ENCODE results near the gene GK. TPM values are rescaled to one million over a fixed set of nuclear protein-coding genes. Genes with fewer than 3 reads are reported as not detected.

GK gene
- total and polyA plus RNA-seq, 8 donors = 7.1 to 65.9 (median 9.8) TPM

DNA sequence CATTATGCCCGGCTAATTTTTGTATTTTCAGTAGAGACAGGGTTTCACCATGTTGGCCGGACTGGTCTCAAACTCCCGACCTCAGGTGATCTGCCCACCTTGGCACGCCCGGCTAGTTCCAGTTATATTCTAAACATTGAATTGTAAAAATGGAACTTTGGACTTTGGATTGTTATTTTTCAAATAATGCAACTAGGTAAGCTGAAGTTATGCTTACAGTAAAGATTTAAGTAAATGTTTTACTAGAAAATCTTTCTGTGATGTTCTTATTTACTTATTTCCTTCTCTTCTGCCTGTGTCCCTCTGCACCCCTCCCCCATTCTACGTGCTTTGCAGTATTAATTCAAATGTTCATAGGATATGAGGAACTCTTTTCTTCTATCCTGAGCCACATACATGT, 26.1 kb downstream of the GK start:
- no peak overlapping the region for H3K4me3 ChIP-seq
- intact Hi-C loops (cut with DNase I) = no loop called here
- no peaks in the 10 kb centered on the region for H3K27me3 ChIP-seq
- H3K36me3 ChIP-seq = peaks cover 0 to 21% of the 10 kb centered on the region in 2 donors
- TF ChIP-seq, protein P1, sequence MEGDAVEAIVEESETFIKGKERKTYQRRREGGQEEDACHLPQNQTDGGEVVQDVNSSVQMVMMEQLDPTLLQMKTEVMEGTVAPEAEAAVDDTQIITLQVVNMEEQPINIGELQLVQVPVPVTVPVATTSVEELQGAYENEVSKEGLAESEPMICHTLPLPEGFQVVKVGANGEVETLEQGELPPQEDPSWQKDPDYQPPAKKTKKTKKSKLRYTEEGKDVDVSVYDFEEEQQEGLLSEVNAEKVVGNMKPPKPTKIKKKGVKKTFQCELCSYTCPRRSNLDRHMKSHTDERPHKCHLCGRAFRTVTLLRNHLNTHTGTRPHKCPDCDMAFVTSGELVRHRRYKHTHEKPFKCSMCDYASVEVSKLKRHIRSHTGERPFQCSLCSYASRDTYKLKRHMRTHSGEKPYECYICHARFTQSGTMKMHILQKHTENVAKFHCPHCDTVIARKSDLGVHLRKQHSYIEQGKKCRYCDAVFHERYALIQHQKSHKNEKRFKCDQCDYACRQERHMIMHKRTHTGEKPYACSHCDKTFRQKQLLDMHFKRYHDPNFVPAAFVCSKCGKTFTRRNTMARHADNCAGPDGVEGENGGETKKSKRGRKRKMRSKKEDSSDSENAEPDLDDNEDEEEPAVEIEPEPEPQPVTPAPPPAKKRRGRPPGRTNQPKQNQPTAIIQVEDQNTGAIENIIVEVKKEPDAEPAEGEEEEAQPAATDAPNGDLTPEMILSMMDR (IDR thresholded peaks at IDR 0.05) = no peak
- no peak for DNase-seq
- H3K27ac ChIP-seq = no peak overlapping the region
- no peaks in the 10 kb centered on the region for H3K4me1 ChIP-seq
- no peaks in the 10 kb centered on the region for H3K9me3 ChIP-seq
- no peak for ATAC-seq

DNA sequence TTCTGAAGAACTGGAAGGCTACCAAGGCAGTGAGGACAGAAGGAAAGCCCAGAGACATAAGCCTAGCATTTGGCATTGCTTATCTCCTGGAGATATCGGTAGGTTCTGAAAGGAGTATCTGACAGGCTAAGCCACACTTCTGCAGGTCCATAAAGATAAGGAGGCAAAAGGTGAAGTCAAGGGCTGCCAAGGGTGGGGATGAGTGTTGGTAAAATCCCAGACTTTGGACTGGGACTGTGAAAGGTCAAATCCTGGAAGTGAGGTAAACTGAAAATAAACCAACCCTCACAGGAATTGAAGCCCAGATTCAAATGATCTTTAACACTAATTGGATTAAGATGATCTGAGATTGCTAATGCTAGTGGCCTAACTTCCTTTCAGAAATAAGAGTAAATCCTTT, 27.4 kb downstream of the GK start:
- intact Hi-C loops (cut with DNase I) = no loop called here
- no peaks in the 10 kb centered on the region for H3K9me3 ChIP-seq
- ATAC-seq (no peak), DNase-seq (no peak)
- TF ChIP-seq, protein P1 (IDR thresholded peaks at IDR 0.05) = no peak
- H3K27me3 ChIP-seq = no peaks in the 10 kb centered on the region
- H3K4me1 ChIP-seq = no peaks in the 10 kb centered on the region
- H3K4me3 ChIP-seq = no peak overlapping the region
- peaks cover 0 to 28% of the 10 kb centered on the region in 2 donors for H3K36me3 ChIP-seq
- no peak overlapping the region for H3K27ac ChIP-seq

DNA sequence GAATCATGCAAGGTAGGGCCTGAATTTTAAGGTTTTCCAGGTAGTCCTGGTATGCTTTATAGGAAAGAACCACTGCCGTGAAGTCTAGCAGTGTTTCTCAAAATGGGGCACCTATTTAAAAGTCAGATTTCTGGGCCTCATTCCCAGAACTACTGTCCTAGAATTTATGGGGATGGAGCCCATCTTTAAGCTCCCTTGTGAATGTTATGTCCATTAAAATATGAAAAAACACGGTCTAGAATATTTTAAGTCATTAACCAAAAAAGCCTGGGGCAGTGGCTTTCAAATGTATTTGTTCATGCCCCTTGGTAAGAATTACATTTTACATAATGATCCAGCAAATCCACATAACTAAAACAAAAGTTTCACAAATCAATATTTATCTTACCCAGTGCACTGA, 35.4 kb downstream of the GK start:
- Histone ChIP-seq H3K4me3 (no peak overlapping the region), H3K4me1 (no peaks in the 10 kb centered on the region), H3K9me3 (no peaks in the 10 kb centered on the region), H3K36me3 (peaks cover 0 to 32% of the 10 kb centered on the region in 2 donors), H3K27ac (no peak overlapping the region), H3K27me3 (no peaks in the 10 kb centered on the region)
- TF ChIP-seq, protein P1 (IDR thresholded peaks at IDR 0.05) = no peak
- intact Hi-C loops (cut with DNase I) = no loop called here
- no peak for ATAC-seq
- DNase-seq = no peak

DNA sequence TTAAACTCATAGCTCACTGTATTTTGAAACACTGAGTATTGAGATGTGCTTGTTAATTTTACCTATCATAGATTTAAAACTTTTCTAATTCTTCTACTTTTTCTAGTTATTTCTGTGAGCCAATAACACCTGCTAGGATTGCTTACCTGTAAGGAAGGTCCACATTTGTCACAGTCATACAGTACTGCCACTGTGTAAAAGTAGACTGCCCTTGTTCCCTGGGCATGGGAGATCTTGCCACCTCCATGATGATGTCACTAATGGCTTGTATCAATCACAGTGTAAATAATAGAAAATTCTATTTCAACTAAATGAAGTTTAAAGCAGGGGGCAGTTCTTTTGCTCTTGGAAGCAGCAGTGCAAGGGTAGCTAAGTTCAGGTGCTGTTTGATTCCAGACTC, 35.9 kb downstream of the GK start:
- intact Hi-C loops (cut with DNase I) = no loop called here
- ATAC-seq = no peak
- no peak overlapping the region for H3K27ac ChIP-seq
- H3K4me3 ChIP-seq = no peak overlapping the region
- peaks cover 0 to 30% of the 10 kb centered on the region in 2 donors for H3K36me3 ChIP-seq
- H3K9me3 ChIP-seq = no peaks in the 10 kb centered on the region
- TF ChIP-seq, protein P1 (IDR thresholded peaks at IDR 0.05) = no peak
- no peaks in the 10 kb centered on the region for H3K4me1 ChIP-seq
- no peak for DNase-seq
- no peaks in the 10 kb centered on the region for H3K27me3 ChIP-seq

DNA sequence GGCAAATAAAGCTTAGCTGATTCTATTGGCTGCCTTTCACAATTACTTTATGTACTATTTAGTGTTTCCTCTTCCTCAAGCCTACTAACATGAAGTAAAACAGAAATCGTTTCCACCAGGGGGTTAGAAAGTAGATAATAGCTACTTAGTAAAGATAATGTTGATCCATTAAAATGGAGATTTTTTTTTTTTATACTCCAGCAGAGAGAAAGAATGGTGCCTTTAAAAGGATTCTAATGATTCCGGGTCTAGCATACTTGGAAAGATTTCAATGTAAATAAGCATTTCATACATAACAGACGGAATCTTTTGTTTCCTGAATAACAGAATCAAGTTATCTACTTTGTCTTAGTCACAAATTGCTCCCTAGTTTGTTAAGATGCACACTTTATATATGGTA, 37.1 kb downstream of the GK start:
- ATAC-seq (no peak), DNase-seq (no peak)
- H3K36me3 ChIP-seq = peaks cover 0 to 37% of the 10 kb centered on the region in 2 donors
- no peaks in the 10 kb centered on the region for H3K9me3 ChIP-seq
- H3K27me3 ChIP-seq = no peaks in the 10 kb centered on the region
- H3K27ac ChIP-seq = no peak overlapping the region
- no peaks in the 10 kb centered on the region for H3K4me1 ChIP-seq
- TF ChIP-seq, protein P1 (IDR thresholded peaks at IDR 0.05) = no peak
- intact Hi-C loops (cut with DNase I) = no loop called here
- H3K4me3 ChIP-seq = no peak overlapping the region
